C4-2B (cell line): ENCODE data around the gene HELZ.

Experiments used
- H3K27ac ChIP-seq: fragments of 450-650 bp; 2 replicates; pipeline ENCODE4 v1.5.1; 2017
- ZFX ChIP-seq: fragments of 450-650 bp; IDR thresholded peaks from 2 replicates; pipeline ENCODE4 v1.6.1; 2017
- TF ChIP-seq, protein P1 (sequence below): fragments of 450-650 bp; conservative IDR thresholded peaks from 2 replicates; pipeline ENCODE4 v1.5.1; 2017; ENCODE audit warnings: mild to moderate bottlenecking

HELZ gene

DNA sequence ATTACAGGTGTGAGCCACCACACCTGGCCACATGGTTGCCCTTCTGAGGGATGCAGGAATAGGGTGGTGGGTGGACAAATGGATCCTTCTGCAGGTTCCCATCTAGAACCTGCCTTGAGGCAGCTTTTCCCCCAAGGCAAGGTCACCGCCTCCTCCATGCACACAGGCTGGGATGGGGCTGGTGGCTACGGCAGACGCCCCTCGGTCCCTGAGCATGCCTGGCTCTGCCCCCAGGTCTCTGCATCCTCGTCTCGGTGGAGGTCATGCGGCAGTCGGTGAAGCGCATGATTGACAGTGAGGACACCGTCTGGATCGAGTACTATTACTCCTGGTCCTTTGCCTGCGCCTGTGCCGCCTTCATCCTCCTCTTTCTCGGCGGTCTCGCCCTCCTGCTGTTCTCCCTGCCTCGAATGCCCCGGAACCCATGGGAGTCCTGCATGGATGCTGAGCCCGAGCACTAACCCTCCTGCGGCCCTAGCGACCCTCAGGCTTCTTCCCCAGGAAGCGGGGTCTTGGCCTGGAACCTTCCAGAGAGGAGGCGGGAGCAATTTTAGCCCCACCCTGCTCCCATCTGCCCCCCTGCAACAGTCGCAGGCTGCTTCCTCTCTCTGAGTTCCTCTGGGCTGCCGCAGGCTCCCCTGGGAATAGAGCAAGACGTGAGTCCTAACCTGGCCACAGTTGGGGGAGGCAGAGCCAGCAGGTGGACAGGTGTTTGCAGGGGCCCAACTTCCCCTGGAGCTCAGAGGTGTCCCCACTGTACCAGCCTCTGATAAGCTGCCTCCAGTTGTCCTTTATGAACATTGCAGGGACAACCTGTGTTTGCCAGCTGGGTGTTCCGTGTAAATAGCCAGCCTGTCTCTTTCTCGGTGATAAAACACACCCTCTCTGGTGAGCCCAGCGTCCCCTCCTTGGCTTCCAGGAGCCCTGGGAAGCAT is 188.9 kb downstream of the HELZ start:
- TF ChIP-seq ZFX: no peak
- TF ChIP-seq, protein P1, sequence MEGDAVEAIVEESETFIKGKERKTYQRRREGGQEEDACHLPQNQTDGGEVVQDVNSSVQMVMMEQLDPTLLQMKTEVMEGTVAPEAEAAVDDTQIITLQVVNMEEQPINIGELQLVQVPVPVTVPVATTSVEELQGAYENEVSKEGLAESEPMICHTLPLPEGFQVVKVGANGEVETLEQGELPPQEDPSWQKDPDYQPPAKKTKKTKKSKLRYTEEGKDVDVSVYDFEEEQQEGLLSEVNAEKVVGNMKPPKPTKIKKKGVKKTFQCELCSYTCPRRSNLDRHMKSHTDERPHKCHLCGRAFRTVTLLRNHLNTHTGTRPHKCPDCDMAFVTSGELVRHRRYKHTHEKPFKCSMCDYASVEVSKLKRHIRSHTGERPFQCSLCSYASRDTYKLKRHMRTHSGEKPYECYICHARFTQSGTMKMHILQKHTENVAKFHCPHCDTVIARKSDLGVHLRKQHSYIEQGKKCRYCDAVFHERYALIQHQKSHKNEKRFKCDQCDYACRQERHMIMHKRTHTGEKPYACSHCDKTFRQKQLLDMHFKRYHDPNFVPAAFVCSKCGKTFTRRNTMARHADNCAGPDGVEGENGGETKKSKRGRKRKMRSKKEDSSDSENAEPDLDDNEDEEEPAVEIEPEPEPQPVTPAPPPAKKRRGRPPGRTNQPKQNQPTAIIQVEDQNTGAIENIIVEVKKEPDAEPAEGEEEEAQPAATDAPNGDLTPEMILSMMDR: no peak
- no peak overlapping the region for H3K27ac ChIP-seq

DNA sequence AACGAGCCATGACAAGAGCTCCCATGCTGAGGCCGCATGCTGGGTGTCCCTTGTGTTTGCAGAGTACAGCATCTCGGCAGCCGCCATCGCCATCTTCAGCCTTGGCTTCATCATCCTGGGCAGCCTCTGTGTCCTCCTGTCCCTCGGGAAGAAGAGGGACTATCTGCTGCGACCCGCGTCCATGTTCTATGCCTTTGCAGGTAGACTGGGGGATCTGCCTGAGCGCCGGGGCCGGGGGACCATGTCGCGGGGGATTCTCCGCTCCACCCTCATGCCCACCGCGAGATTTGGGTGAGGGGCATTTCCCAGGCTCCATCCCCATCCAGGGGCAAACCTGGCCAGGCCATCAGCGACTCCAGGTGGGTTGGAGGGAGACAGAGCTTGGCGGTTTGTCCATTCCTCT is 190.0 kb downstream of the HELZ start:
- TF ChIP-seq ZFX: no peak
- TF ChIP-seq, protein P1: no peak
- no peak overlapping the region for H3K27ac ChIP-seq

DNA sequence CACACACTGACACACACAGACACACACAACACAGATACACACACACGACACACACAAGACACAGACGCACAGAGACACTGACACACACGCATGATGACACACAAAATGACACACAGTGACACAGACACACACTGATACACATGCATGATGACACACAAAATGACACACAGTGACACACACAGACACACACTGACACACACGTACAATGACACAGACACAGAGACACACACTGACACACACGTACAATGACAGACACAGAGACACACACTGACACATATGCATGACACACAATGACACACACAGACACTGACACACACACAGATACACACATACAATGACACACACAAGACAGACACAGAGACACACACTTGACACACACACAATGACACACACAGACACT is 190.4 kb downstream of the HELZ start:
- H3K27ac ChIP-seq: no peak overlapping the region
- TF ChIP-seq, protein P1: no peak
- TF ChIP-seq ZFX: no peak

DNA sequence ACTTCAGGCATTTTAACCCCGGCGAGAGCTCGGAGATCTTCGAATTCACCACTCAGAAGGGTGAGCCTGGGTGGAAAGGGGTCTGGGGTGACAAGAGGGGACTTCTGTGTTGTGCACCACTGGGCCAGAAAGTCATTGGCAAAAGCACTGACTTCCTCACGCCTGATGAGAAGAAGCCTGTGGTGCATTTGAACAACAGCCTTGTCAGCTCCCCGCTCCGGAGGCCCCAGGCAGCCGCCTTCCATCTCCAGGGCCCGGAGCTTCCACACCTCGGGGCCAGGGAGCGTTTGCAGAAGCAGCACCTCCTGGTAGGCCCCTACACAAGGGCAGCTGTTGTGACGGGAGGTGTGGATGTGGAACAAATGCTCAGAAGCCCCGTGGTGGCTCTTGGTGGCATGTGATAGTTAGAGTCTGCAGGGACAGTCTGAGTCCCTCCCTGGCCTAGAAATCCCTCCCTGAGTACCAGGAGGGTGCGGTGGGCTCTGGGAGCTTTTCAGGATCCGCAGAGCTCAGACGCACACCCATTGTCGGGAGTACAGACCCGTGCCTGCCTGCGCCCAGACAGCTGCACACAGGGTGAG is 190.9 kb downstream of the HELZ start:
- H3K27ac ChIP-seq: no peak overlapping the region
- TF ChIP-seq, protein P1: no peak
- no peak for TF ChIP-seq ZFX

DNA sequence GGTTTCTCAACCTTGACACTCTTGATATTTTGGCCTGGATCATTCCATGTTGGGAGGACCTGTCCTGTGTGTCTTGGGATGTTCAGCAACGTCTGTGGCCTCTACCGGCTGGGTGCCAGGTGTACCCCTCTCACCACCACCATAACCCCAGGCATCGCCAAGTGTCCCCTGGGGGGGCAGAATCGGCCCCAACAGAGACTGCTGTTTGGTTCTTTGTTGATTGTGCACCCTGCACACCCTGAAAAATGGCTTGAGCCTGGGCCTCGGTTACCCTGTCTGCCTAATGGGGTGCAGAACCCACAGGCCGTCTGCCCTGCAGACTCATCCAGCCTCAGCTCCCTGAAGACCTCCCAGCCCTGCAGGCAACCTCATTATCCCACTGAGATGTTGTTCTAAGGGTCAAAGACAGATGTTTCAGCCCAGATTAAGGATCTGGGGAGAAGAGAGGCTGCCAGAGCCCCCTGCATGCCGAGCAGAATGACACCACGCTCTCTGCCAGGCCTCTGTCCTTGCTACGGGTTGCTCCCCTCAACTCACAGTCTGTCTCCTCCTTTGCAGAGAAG is 191.5 kb downstream of the HELZ start:
- TF ChIP-seq, protein P1: no peak
- TF ChIP-seq ZFX: no peak
- H3K27ac ChIP-seq: no peak overlapping the region

DNA sequence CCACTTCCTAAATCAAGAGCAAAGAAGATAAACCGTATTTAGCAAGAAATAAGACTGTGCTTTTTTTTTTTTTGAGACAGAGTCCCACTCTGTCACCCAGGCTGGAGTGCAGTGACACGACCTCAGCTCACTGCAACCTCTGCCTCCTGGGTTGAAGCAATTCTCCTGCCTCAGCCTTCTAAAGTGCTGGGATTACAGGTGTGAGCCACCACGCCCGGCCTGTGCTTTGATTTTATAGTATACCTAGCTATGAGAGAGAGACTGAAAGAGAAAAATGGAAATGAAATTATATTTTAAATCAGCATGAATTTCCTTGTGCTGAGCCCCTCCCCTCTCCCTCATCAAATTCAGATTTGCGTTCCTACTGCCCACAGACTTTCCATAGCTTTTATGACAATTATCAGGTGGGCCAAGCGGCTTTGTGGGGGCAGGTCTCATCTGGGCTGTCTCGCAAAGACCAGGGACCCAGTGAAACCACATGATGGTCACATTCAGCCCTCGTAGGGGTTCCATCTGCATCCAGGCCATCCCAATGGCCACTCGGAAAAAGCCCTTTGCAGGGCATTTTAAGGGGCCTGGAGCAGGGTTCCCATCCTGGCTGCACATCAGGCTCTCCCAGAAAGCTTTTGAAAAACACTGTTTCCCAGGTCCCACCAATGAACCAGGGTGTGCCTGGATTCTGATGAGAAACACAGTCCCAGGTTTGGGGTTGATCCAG is 192.1 kb downstream of the HELZ start:
- TF ChIP-seq ZFX: no peak
- TF ChIP-seq, protein P1: no peak
- no peak overlapping the region for H3K27ac ChIP-seq
